Measurements from ENCODE around the gene EIF4EBP2. TPM values are rescaled to one million over a fixed set of nuclear protein-coding genes. Genes with fewer than 3 reads are reported as not detected.

Gene EIF4EBP2
- total and polyA plus RNA-seq, 4 donors, result 25.7 to 70.0 (median 33.0) TPM

GRCh38 chr10:70455213-70455630 is 51.3 kb downstream of the EIF4EBP2 start (continued):
- no peak for TF ChIP-seq CTCF (IDR thresholded peaks at IDR 0.05; ENCODE audit: low read depth, low read length, missing input control)
- no peak for TF ChIP-seq ATF3 (IDR thresholded peaks at IDR 0.05)
- no peak for TF ChIP-seq YY1 (IDR thresholded peaks at IDR 0.05)

GRCh38 chr10:70456164-70456563 is 52.2 kb downstream of the EIF4EBP2 start:
- H3K9me3 ChIP-seq (ENCODE audit: control insufficient read depth in 4 of 4, low read length in 3 of 4), result no peaks in the 10 kb centered on the region
- TF ChIP-seq TAF1 (conservative IDR thresholded peaks at IDR 0.05), result no peak
- TF ChIP-seq HNF4G (IDR thresholded peaks at IDR 0.05), result no peak
- TF ChIP-seq MAX (IDR thresholded peaks at IDR 0.05), result no peak
- TF ChIP-seq RXRA (IDR thresholded peaks at IDR 0.05), result no peak
- TF ChIP-seq RAD21 (IDR thresholded peaks at IDR 0.05), result no peak
- no peak for TF ChIP-seq FOXA1 (IDR thresholded peaks at IDR 0.05)
- no peak for TF ChIP-seq HNF4A (conservative IDR thresholded peaks at IDR 0.05)
- no peak for TF ChIP-seq SP1 (IDR thresholded peaks at IDR 0.05)
- TF ChIP-seq ATF3 (IDR thresholded peaks at IDR 0.05), result no peak
- TF ChIP-seq REST (IDR thresholded peaks at IDR 0.05), result no peak
- TF ChIP-seq ZBTB33 (IDR thresholded peaks at IDR 0.05), result no peak
- TF ChIP-seq NR2F2 (IDR thresholded peaks at IDR 0.05), result no peak
- TF ChIP-seq YY1 (IDR thresholded peaks at IDR 0.05), result no peak
- TF ChIP-seq CTCF (IDR thresholded peaks at IDR 0.05; ENCODE audit: low read depth, low read length, missing input control), result no peak
- no peak for TF ChIP-seq EGR1 (IDR thresholded peaks at IDR 0.05; ENCODE audit: low read depth in 2 of 2)
- no peak for TF ChIP-seq FOXA2 (IDR thresholded peaks at IDR 0.05)
- no peak for TF ChIP-seq JUND (IDR thresholded peaks at IDR 0.05)
- no peak for TF ChIP-seq GABPA (IDR thresholded peaks at IDR 0.05 in 1 of 2, conservative IDR thresholded peaks at IDR 0.05 in 1 of 2)
- 71% methylated on average over 8 of the region's 8 CpGs for WGBS
- H3K4me1 ChIP-seq (ENCODE audit: control insufficient read depth in 4 of 4, insufficient read depth in 4 of 4, low read length in 3 of 4), result peaks cover 5 to 8% (median 7%) of the 10 kb centered on the region in 4 donors
- H3K27me3 ChIP-seq (ENCODE audit: control insufficient read depth in 4 of 4, insufficient read depth in 4 of 4, low read length in 3 of 4), result peaks cover 0 to 5% (median under 1%) of the 10 kb centered on the region in 4 donors
- H3K27ac ChIP-seq (ENCODE audit: low read depth in 1 of 2, low read length in 2 of 2), result no peak overlapping the region
- H3K4me3 ChIP-seq (ENCODE audit: low read depth in 1 of 3, low read length in 3 of 3), result no peak overlapping the region
- DNase-seq (ENCODE audit: low spot score), result no peak
- H3K9ac ChIP-seq (ENCODE audit: low read depth in 1 of 2, low read length in 2 of 2), result no peak overlapping the region
- no peaks in the 10 kb centered on the region for H3K36me3 ChIP-seq (ENCODE audit: control insufficient read depth in 4 of 4, insufficient read depth in 3 of 4, low read depth in 1 of 4, low read length in 3 of 4)
